GM18526 (cell line): ENCODE results near the gene TBX10.

Source experiments
- POLR2A ChIP-seq: IDR thresholded peaks from 3 replicates; pipeline ENCODE4 v1.6.1; 2011; ENCODE audit not compliant: insufficient read length; ENCODE audit errors: extremely low read depth

The TBX10 gene

DNA sequence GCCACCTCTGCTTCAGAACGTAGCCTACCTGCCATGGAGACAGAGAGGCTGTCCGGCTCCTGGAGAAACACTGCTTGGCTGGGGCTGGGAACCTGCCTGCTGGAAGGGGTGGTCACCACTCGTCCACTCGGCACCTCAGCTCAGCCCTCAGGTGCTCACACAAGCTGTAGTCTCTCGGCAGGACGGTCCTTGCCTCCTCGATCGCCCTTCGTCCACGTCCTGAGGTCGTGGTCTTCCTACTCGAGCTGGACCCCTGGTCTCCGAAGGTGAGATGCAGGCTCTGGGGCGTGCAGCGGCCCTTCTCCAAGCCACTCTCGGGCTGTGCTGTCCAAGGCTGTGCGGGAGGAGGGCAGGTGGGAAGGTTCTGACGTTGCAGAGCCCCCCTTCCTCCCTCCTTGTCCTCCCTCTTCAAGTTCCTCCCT lies at the start of gene TBX10:
TSS of gene TBX10 (minus strand) at position 326 of the 422 bp plus-strand sequence. CDS start at position 35, 291 bp downstream.
- TF ChIP-seq POLR2A: no peak

DNA sequence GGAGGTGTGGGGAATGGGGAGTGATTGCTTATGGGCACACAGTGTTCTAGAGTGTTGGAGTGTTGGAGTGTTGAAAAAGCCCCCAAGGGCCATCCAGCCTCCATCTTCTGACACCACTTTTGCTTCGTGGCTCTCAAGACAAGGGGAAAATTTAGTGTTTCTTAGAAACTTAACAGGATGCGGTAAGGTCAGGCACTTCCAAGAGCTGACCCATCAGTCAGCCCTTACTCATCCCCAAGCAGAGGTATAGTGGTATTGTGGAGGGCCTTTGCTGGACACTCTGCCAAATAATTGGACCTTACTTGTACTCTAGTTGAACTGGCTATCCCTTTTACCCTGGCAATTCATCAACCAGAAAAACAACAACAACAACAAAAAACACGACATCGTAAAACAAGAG lies 49.6 kb upstream of the TBX10 start:
- no peak for TF ChIP-seq POLR2A

DNA sequence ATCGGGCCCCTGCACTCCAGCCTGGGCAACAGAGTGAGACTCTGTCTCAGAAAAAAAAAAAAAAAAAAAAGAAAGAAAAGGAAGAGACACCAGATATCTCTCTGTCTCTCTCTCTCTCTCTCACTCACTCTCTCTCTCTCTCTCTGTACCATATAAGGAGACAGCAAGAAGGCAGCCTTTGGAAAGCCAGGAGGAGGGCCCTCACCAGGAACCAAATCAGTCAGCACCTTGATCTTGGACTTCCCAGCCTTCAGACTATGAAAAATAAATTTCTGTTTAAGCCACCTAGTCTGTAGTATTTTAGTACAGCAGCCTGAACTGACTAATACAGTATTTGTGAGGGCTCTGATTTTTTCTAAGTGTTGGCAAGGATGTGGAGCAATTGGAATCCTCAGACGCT lies 48.4 kb upstream of the TBX10 start:
- TF ChIP-seq POLR2A: no peak

DNA sequence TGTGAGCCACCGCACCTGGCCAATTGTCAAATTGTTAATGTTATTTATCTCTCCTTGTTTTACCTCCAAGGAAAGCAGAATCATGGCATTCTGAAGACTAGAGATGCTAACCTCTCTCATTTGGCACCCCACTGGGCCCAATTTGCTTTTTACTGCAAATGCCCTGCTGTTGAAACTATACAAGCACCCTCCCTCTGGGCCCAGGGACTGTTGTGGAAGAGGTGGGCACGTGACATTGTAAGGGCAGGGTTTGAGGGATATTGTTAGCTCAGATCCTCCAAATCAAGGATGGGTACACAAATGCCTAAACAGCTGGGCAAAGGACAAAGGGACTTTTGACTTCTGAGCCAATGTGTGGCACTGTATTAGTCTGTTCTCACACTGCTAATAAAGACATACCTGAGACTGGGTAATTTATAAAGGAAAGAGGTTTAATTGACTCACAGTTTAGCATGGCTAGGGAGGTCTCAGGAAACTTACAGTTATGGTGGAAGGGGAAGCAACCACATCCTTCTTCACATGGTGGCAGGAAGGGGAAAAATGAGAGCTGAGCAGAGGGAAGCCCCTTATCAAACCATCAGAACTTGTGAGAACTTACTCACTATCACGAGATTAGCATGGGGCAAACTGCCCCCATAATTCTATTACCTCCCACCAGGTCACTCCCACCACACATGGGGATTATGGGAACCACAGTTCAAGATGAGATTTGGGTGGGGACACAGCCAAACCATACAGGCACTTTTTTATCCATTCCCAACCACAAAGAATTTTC lies 41.3 kb upstream of the TBX10 start:
- TF ChIP-seq POLR2A: no peak

DNA sequence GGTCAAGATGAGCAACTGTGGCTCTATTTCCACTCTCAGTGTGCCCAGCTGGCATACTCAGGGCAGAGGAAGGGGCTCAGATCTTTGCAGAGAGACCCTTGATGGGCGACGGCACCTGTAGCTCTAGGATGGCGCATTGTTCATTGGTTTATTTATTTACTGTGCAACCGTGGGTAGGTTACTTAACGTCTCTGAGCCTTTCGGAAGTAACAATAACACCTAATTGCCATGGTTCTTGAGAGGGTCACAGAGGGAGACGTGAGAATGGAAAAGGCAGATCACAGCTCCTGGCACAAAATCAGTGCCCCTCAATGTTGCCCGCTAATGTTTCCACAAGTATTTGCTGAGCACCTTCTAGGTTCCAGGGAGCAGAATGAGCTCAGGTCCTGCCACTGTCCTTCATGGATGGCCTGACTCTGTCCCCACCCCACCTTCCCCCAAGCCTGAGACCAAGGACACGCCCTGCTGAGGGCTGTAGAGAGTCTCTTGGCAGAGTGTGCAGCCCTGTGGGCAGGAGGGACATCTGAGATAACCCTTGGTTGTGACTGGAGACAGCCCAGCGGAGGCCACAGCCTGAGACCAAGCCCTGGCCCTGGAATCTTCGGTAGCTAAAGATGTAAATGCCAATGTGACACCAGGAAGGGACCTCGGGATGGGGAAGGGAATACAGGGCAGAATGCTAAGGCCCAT lies 35.6 kb upstream of the TBX10 start:
- no peak for TF ChIP-seq POLR2A

DNA sequence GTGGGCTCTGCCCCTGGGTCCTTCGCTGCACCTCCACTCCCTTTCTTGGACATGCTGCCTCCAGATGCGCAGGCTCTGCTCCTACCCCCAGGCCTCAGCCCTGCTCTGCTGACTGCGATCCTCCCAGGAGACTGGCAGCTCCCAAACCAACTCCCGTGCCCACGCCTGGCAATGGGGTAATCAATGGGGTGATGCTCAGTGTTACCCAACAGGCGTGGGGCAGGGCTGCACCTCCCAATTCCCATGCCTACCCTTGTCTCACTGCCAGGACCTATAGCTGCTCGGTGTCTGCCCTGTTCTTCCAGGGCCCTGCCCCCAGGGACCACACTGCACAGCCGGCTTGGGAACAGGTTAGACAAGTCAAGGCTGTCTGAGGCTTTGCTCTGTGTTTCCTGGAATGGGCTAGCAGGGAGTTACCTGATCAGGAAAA lies 34.9 kb upstream of the TBX10 start, which contains the start of gene ALDH3B2:
TSS of gene ALDH3B2 (minus strand) at position 182 of the 430 bp plus-strand sequence. CDS start 7,688 bp downstream, outside the sequence.
- no peak for TF ChIP-seq POLR2A

DNA sequence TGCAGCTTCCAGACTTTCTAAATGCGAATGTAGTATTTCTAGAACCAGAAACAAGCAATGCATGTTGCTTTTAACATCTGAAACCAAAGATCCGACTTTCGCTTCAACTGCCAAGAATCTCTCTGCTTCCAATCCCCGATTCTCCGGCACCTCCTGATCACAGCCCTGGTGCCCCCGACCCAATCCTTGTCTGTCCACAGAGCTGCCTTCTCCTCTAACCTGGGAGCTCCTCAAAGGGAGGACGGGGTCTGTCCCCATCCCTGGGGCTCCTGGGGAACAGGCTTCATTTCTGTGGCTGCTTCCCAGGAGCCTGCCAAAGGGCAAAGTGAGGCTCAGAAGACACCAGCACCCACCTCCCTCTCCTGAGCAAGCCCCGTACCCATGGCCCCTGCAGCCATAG lies 34.3 kb upstream of the TBX10 start:
- no peak for TF ChIP-seq POLR2A

DNA sequence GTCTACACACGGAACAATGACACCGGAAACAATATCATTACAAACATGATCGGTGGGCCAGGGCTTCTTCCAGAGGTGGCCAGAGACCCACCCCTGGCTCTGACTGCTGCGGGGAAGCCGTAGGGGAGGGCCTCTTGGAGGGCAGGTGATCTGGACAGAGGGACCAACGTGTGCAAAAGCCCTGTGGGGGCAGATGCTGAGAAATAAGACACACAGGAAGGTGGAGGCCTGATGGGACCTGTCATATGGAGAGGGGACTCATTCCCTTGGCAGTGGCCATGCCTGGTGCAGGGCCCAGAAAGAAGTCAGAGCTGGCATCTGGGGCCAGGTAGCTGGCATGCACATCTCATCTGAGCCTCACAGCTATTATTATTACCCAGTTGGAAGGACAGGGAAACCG lies 33.8 kb upstream of the TBX10 start:
- TF ChIP-seq POLR2A: no peak

DNA sequence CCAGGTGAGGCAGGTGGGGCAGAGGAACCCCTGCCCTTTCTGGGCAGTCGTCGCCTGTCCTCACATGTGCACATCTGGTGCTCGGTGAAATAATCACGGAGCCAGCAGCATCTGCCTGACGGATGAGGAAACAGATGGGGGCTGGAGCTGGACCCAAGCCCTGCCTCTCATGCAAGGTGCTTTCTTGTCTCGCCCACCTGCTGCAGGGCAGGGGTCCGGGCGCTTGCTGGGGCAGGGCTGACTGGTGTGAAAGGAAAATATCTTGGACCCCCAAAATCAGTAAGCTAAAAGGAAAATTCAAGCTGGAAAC lies 31.6 kb upstream of the TBX10 start:
- no peak for TF ChIP-seq POLR2A

DNA sequence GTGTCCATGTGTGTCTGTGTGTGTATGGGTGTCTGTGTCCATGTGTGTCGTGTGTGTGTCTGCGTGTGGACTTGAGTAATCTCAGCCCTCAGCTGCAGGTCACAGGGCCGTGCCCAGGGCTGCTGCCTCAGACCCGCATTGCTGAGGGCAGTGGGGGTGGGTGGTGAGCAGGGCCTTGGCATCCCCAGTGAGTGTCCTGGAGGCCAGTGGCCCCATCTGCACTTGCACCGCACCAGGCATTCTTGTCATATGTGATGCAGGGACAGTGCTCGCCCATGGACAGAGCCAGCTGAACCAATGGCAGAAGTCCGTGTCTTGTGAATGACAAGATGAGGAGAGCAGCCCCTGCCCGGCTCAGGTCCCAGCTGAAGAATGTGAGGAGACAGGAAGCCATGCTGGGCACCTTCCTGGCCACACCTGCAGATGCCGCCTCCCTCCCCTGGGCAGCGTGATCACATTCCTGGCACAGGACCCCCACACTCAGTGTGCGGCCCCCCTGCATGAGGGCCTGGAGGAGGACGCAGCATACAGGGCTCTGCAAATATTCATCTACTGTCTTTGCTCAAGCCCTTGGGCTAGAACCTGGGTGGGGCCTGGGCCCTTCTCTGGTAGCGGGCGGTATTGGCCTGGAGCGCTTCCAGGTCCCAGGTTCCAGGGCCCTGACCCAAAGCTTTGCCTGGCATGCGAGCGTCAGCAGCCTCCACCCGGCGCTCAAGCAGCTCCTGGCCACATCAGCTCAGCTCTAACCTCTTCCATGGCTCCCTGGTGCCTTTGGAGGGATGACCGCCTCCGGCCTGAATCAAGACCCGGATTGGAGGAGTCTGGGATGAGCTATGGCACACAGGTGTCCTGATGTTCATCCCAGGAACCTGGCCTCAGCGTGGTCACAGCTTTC lies 31.0 kb upstream of the TBX10 start:
- TF ChIP-seq POLR2A: no peak

DNA sequence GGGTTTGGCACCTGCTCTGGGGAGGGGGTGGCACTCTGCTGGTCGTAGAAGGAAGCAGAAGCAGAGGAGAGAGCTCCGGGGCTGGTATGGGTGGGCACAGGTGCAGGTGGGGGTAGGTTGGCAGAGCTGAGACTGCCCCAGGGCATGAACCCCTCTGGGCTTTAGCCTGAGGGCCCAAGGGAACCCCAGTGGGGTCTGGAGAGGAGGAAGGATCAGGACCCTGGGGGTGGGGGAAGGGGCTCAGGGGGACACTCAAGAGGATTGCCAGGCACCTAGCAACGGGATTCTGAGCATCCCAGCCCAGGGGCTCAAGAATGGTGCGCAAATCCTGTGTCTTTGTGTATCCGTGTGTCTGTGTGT lies 28.6 kb upstream of the TBX10 start:
- TF ChIP-seq POLR2A: no peak

DNA sequence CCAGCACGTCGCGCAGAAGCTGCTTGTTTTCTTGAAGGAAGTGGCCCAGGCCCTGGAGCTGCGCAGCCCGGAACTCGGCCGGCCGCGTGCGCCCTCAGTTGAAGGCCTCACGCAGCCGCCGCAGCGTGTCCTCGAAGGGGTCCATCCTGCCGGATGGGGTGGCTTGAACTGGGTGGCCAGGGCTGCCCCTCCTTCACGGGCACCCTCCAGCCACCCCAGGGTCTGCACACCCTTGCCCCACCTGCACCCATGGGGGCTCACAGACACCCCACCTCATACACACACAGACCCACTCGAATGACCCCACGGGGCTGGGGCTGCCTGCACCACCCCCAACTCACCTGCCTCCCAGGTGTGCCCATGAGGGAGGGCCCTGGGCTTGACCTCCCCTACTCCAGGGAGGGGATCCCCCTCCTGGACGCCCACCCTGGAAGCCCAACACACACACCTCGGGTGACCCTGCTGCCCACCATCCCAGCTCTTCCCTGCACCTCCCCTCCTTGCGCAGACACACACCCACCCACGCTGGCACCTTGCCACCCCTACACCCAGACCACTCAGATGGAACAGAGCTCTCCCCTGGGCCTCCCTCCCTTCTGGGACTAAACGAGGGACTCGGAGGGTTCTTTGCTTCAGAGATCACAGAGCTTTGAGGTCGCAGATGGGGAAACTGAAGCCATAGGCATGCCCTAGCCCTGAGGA lies 28.1 kb upstream of the TBX10 start:
- TF ChIP-seq POLR2A: no peak

DNA sequence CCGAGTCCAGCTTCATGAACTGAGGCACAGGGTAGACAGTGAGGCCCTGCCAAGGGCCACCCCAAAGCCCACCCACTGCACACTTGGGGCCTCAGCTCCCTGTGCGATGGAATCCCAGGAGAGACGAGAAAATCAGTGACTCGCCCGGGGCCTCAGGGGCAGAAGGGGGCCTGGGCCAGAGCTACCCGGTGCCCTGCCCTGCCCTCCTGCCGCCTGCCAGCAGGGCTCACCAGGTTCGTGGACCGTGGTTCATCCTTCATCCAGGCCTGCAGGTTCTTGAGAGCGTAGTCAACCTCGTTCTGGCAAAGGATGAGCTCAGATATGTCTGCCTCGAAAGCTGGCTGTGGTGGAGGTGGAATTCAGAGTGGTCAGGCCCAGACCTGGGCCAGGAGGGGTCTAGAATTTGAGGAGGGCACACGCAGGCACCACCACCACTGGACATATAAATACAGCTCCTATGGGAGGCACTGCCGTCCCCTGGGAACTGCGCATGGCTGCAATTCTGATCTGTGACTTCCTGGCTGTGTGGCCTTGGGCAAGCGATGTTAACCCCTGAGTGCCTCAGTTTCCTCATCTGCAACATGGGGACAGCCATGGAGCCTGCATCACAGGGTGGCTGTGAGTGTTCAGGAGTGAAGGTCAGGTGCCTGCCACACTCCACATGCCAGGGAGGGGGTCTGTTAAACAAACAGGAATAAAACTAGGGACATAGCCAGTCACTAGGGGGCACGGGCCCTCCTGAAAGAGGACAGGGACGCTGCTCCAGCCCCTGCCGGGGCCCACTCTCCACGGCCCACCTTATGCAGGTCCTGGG lies 27.3 kb upstream of the TBX10 start:
- TF ChIP-seq POLR2A: no peak

DNA sequence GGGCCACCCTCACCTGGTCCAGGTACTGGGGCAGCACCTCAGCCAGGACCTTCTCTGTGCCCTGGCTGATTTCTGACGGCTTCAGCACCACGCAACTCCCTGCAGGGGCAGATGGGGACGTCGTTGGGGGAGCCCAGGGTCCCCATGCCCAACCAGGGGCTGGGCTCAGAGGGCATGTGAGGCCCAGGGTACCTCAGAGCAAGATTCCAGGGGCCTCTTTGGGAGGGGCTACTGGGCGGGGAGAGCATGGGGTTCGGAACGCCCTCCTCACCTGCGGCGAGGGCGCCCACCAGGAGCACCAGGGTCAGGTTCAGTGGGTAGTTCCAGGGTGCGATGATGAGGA lies 26.7 kb upstream of the TBX10 start:
- no peak for TF ChIP-seq POLR2A

DNA sequence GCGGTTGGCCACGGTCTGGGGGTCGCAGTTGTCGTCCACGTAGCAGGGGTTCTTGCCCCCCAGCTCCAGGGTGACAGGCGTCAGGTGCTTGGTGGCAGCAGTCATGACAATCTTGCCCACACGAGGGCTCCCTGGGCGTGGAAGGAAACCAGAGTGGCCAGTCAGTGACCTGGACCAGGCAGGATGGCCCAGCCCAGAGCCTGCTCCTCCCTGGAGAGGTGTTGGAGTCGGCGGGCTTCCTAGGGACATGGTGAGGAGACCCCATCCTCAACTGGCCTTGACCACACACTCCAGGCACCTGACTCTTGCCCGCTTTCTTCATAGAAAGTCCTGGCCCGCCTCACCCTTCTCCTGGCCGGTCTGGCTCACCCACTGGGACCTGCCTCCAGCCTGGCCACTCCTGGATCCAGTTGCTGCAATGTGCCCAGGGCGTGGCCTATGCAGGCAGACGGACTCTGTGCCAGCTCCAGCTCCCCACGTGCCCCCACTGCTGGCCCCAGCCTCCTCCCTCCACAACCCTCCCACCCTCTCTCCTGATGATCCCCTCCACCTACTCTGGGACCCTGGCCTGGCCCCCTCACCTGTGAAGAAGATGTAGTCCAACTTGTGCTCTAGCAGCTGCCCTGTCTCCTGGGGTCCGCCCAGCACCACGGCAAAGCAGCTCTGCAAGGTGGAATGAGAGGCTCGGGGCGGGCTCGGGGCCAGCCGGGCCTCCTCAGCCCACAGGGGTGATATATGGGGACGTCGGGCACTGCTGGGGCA lies 26.2 kb upstream of the TBX10 start:
- TF ChIP-seq POLR2A: no peak
